Stimulated activated CD4-positive, alpha-beta T cell treated with anti-CD3 and anti-CD28 coated beads, TNF-alpha, amount 100 ng/mL, for 24 hours (primary cell): ENCODE measurements around the gene CXCR3.
"Not testable (repeated sequence)": the region's sequence is repeated elsewhere in the genome, so short reads cannot be mapped to it uniquely, and the experiment has no call there.

Experiments
- DNase-seq, 3 experiments: peaks; one replicate each; pipeline ENCODE4 v3.0.0-alpha.2; 2020; ENCODE audit warnings: low read depth in 3 of 3

CXCR3 gene

GRCh38 chrX:71611736-71612135, 6.6 kb downstream of the CXCR3 start:
- DNase-seq = not testable (repeated sequence)

DNA sequence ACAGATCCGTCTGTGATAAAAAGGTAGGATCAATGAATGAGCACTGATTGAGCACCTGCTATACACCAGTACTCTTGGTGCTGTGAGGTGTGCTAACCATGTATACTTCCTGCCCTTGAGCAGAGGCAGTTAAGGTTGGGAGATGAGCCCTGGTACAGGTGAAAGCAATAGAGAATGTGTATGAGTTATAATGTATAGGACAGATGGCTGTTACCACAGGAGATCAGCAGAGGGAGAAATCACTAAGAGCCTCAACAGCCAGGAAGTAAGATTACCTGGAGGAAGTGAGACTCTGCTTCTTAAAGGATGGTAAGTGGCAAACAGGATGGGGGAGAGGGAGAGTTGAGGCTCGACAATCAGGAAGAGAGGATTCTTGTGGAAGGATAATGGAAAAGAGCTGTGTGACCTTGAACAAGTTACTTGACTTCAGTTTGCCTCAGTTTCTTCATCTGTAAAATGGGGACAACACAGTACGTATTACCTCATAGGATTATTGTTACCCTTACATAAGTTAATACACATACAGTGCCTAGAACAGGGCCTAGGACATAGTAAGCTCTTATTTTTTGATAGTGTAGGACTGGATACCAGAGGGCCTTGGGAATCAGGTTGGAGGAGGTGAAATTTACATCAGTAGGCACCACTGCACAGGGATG, 9.1 kb downstream of the CXCR3 start:
- no peak for DNase-seq

DNA sequence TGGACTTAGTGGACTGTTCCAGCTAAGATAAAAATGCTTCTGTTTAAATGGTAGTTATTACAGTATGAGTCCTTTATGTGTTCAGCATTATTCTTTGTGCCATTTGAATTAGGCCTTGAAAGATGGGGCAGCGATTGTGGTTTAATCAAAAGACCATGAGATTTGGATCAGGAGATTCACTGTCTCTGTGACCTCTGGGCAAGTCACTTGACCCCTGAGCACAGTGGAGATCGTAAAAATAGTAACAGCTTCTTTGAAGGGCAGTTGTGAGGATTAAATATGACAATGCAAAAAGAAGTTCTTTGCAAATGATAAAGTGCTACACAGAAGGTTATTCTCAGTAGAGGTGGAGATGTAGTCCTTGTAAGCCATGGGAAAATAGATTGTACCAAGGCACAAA, 10.8 kb downstream of the CXCR3 start:
- DNase-seq = no peak

DNA sequence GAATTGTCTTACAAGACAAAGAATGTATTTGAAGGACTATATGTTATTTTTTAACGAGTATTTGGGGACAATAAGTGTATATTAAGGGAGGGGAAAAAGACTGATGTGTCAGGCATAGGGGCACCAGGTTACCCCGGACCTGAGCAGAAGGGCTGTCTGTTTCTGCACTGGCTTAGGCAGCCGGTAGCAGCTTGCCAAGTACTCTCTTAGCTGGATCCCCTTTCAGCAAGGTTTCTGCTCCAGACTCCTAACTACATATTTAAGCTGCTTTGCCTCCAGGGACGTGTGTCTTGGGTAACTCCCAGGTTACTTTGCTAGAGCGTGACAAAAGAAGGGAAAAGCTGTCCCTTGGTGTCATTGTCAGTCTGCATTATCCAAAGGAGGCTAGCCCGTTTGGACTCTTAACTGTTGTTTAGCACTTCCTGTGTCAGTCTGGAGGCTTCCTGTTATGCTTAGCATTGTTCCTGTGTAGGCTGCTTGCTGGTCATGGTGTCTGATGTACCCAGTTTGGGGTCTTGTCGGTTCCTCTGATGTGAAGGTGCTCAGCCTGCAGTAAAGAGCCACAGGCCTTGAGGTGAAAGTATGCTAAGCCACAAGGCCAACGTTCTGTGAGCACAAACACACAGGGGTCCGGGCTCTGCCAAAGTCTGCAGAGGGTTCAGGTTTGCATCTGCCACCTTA, 11.6 kb downstream of the CXCR3 start:
- DNase-seq = no peak

DNA sequence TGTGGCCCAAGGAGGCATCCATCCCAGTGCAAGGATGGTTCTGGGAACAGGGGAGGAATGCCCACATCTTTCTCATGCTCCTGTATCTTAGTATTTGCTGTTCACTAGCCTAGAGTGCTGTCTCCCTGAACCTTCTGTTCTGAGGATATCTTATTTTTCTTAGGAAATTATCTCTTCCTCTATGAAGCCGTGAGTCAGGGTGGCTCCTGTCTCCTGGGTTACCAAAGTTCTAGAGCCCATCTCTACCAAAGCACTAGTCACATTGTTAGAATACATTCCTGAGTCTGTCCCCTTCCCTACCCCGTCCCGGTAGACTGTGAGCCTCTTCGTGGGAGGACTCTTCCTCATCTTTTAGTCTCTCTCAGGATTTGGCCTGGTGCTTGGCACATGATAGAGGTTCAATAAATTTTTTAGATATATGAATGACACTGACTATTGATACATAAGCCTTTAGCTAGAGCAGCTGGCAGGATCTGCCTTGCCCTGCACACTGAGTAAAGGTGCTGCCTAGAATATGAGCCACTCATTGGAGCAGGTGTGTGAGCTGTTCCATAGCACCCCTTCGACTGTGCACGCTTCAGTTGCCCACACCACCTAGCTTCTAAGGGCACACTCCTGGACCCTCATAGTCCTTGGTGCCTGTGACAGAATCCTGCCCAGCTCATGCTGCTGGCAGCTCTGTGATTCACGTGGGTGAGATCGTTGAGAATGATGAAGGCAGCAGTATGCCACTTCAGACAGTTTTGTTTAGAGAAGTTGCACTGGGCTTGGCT, 13.3 kb downstream of the CXCR3 start:
- no peak for DNase-seq

- no peak for DNase-seq
Observed at GRCh38 chrX:71604141-71604540, 14.2 kb downstream of the CXCR3 start.

DNA sequence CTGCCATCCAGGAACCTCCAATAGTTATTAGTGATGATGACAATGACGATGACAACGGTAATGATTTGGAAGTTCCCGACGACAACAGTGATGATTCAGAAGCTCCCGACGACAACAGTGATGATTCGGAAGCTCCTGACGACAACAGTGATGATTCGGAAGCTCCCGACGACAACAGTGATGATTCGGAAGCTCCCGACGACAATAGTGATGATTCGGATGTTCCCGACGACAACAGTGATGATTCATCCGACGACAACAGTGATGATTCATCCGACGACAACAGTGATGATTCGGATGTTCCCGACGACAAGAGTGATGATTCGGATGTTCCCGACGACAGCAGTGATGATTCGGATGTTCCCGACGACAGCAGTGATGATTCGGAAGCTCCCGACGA, 14.7 kb downstream of the CXCR3 start:
- no peak for DNase-seq

DNA sequence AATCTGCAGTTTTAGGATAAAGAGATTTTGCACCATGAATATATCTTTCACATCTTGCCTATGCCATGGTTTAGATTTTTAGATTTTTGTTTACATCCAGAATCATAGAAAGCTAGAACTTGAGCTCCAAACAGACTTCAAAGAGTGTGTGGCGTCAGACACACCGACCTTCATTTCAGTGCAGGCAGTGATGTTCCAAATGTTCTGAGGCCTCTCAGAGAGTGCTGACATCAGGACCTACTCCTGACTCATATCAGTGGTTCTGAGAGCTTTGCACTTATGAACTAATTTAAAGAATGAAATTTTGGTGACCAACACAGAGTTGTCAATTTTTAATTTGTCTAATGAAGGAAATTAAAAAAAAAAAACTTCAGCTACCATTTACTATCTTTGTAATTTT, 18.3 kb downstream of the CXCR3 start:
- no peak for DNase-seq

DNA sequence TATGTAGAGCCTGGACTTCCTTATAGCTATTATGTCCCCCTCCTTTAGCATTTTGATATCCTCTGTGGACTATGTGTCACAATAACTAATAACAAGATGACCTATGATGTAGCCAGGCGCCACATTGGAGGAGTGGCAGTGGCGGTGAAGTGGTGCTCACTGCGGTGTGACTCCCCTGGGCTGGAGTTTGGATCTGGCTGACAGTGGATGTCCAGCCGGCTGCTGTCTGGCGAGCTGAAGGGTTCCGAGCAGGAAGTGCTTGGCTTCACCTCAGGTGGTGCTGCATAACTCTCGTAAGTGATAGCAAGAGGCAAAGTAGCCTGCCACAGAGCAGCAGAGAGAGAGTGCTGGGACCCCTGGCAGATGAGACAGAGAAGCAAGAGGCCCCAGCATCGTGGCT, 25.1 kb downstream of the CXCR3 start:
- not testable (repeated sequence) for DNase-seq

DNA sequence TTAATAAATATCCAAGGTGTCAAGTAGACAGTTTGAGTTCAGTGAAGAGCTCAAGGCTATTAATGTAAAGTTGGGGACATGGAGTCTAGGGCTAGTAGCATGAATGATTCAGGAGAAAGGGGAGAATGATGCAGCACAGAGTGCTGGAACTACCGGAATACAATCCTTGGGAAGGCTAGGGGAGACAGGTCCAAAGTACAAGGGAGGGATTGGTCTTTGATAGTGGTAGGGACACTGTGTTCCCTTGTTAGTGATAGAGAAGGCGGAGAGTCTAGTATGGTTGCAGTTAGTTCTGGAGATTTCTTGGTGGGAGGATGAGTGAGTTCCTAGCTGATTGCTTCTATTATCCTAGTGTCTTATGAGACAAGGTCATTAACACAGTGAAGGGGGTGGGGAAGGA, 31.4 kb downstream of the CXCR3 start:
- DNase-seq = no peak

DNA sequence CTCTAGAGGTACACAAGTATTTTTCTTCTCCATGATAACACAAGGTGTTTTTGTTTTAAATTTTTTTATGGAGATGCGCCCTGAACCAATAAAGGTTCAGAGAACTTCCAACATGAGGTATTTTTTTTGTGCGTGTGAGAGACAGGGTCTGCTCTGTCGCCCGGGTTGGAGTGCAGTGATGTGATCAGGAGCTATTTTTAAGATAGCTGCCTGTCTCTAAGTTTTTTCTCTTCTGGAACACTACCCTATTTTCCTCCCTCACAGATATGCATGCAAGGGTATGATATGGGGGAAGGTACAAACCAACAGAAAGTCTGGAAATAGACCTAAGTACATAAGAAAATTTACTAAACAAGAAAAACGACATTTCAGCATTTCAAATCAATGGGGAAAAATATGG, 37.1 kb downstream of the CXCR3 start:
- no peak for DNase-seq

- DNase-seq = no peak
Observed at GRCh38 chrX:71579990-71580380, 38.3 kb downstream of the CXCR3 start.

DNA sequence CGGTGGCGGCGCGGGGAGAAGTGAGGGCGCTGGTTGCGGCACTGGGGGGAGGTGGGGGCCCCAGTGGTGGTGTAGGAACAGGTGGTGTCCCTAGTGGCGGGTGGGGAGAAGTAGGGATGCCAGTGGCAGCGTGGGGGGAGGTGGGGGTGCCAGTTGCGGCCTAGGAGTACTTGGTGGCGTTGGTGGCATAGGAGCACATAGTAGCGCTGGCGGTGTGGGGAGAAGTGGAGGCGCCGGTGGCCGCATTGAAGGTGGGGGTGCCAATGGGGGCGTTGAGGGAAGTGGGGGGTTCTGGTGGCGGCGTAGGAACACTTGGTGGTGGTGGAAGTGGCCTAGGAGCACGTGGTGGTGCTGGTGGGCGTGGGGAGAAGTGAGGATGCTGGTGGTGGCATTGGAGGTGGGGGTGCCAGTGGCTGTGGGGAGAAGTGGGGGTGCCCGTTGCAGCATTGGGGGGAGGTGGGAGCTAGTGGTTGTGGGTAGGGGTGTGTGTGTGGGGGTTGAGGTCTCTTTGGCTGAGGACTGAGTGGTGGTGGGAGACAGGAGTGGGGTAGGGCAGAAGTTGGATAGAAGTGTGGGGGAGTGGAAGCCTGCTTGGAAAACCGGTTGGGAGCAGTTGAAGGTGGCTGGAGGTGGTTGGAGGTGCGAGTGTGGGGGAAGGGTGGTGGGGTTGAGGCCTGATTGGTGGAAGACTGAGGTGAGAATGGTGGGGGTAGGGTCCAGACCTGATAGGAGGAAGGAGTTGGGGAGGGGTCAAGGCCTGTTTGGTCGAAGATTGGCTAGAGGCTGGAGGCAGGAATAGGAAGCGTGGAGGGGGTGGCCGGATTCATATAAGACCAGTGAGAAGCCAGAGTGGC, 38.9 kb downstream of the CXCR3 start:
- no peak for DNase-seq

DNA sequence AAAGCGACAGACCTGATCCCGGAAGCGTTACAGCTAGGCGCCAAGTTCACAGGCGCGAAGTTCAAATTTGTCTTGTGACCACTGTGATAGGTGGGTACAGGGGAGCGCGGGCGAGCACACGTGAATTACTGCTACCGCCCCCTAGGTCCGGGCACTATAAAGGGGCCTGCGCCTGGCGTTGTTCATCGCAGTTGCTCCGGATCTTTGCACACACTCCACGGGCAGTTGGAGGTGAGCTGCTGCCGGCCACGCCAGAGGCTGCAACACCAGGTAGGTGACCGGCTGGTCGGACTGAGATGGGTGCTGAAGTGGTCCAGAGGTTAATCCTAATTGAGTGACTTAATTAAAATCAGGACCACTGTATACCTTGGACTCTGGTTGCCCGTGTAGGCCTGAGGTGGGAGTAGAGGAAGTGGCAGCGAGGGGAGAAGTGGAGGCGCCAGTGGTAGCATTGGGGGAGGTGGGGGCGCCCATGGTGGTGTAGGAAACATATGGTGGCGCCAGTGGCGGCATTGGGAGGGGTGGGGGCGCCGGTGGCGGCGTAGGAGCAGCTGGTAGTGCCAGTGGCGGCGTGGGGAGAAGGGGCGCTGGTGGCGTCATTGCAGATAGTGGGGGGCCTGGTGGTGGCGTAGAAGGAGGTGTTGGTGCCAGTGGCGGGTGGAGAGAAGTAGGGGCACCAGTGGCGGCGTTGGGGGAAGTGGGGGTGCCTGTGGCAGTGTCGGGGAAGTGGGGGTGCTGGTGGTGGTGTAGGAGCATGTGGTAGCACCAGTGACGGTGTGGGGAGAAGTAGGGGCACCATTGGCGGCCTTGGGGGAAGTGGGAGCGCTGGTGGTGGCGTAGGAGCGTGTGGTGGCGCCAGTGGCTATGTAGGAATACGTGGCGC, 39.8 kb downstream of the CXCR3 start, which contains the start of gene GCNA:
Gene GCNA, plus strand, starts transcription at position 185 of the 883 bp plus-strand sequence. CDS start 2,385 bp downstream, outside the sequence.
- no peak for DNase-seq

- DNase-seq = no peak
Observed at GRCh38 chrX:71577682-71578081, 40.6 kb downstream of the CXCR3 start.

- no peak for DNase-seq
Observed at GRCh38 chrX:71573590-71573989, 44.7 kb downstream of the CXCR3 start.

DNA sequence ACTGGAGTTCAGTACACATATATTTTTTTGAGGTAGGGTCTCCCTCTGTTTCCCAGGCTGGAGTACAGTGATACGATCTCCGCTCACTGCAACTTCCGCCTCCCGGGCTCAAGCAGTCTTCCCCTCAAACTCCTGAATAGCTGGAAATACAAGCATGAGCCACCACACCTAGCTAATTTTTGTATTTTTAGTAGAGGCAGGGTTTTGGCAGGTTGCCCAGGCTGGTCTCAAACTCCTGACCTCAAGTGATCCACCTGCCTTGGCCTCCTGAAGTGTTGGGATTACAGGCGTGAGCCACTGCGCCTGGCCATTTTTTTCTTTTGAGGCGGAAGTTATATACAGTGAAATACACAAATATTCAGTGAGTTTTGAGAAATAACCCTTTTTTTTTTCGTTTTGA, 46.9 kb downstream of the CXCR3 start:
- not testable (repeated sequence) for DNase-seq
